ENCODE measurements around the gene DNAJC1. TPM values are rescaled to one million over a fixed set of nuclear protein-coding genes. Genes with fewer than 3 reads are reported as not detected.
A peak's percentile ranks its signal among the peaks of the same experiment; 100 is the strongest.

The DNAJC1 gene
- total and polyA plus RNA-seq, 2 of the 4 experiments (the other 2 are of a cell fraction): 12.7 to 13.3 TPM

DNA sequence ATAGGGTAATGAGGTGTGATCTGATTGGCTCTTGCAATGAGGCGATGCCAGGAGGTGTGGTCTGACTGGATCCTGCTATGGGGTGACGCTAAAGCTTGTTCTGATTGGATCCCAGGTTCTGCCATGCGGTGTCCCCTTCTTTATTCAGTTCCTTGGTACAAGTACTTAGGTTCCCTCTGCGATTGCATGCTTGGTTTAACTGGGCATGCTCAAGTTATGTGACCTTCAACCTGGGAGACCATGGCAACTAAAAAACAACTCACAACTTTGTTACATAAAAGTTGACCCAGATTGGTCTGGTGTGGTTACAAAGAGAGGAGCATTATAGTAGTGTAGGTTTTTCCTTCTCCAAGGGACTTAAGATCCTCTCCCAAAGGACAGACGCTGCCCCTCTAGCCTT, 49.5 kb upstream of the DNAJC1 start:
- Histone ChIP-seq H2AK9ac (replicated peaks; ENCODE audit: low read depth, low read length, poor library complexity) (no peak overlapping the region), H3K9me1 (ENCODE audit: insufficient read depth, low read length) (no peaks in the 10 kb centered on the region), H4K8ac (ENCODE audit: low read depth in 2 of 2, low read length in 2 of 2) (no peak overlapping the region), H3K18ac (ENCODE audit: low read depth, low read length) (no peak overlapping the region), H3K4me2 (ENCODE audit: low read depth, low read length) (no peak overlapping the region), H3K56ac (ENCODE audit: extremely low read depth, insufficient read depth, low read length) (no peak overlapping the region), H3K14ac (replicated peaks; ENCODE audit: low read depth, low read length) (no peak overlapping the region), H3K23ac (ENCODE audit: low read depth, low read length) (no peak overlapping the region), H2BK20ac (ENCODE audit: low read depth, low read length) (no peak overlapping the region), H2BK120ac (ENCODE audit: low read depth, low read length) (no peak overlapping the region), H4K20me1 (ENCODE audit: insufficient read depth, low read length) (no peaks in the 10 kb centered on the region), H3K36me3 (ENCODE audit: control insufficient read depth, insufficient read depth, low read length) (no peaks in the 10 kb centered on the region), H2AK5ac (ENCODE audit: low read depth, low read length) (no peak overlapping the region), H3K9ac (ENCODE audit: low read depth, low read length) (no peak overlapping the region), H2BK5ac (ENCODE audit: low read depth, low read length, poor library complexity, severe bottlenecking) (no peak overlapping the region), H3K27me3 (ENCODE audit: control insufficient read depth, insufficient read depth, low read length) (no peaks in the 10 kb centered on the region), H3K4me1 (ENCODE audit: control insufficient read depth, insufficient read depth, low read length) (no peaks in the 10 kb centered on the region), H3K9me3 (ENCODE audit: control insufficient read depth, insufficient read depth, low read length) (no peaks in the 10 kb centered on the region), H2AFZ (replicated peaks; ENCODE audit: low read length, poor library complexity) (peak overlapping the region; percentile 49), H3K4ac (ENCODE audit: low read depth, low read length) (no peak overlapping the region), H3K27ac (ENCODE audit: insufficient read depth, low read length) (no peak overlapping the region), H3K79me1 (ENCODE audit: low read depth in 1 of 2, low read length in 2 of 2) (no peaks in the 10 kb centered on the region), H2BK15ac (ENCODE audit: low read depth, low read length) (no peak overlapping the region), H4K5ac (ENCODE audit: low read depth, low read length) (no peak overlapping the region), H4K91ac (ENCODE audit: insufficient read depth, low read depth, low read length) (no peak overlapping the region), H3K4me3 (ENCODE audit: insufficient read depth, low read depth, low read length) (no peak overlapping the region)
- TF ChIP-seq NFE2L2 (IDR thresholded peaks at IDR 0.05; ENCODE audit: low read depth, low read length) (no peak), RFX5 (IDR thresholded peaks at IDR 0.05; ENCODE audit: low read depth, low read length) (no peak), MAFK (IDR thresholded peaks at IDR 0.05; ENCODE audit: low read depth, low read length) (no peak), FOS (IDR thresholded peaks at IDR 0.05; ENCODE audit: low read depth, low read length) (no peak), SMC3 (IDR thresholded peaks at IDR 0.05; ENCODE audit: low read depth, low read length) (no peak), MAZ (IDR thresholded peaks at IDR 0.05; ENCODE audit: borderline replicate concordance, low read depth, low read length) (no peak), CHD1 (IDR thresholded peaks at IDR 0.05; ENCODE audit: low read depth, low read length) (no peak), POLR2A (IDR thresholded peaks at IDR 0.05; ENCODE audit: low read depth, low read length) (no peak), RAD21 (IDR thresholded peaks at IDR 0.05; ENCODE audit: low read length) (no peak), MXI1 (IDR thresholded peaks at IDR 0.05; ENCODE audit: borderline replicate concordance, low read depth, low read length) (no peak), BHLHE40 (IDR thresholded peaks at IDR 0.05; ENCODE audit: low read depth, low read length) (no peak)
- TF ChIP-seq, protein P1, sequence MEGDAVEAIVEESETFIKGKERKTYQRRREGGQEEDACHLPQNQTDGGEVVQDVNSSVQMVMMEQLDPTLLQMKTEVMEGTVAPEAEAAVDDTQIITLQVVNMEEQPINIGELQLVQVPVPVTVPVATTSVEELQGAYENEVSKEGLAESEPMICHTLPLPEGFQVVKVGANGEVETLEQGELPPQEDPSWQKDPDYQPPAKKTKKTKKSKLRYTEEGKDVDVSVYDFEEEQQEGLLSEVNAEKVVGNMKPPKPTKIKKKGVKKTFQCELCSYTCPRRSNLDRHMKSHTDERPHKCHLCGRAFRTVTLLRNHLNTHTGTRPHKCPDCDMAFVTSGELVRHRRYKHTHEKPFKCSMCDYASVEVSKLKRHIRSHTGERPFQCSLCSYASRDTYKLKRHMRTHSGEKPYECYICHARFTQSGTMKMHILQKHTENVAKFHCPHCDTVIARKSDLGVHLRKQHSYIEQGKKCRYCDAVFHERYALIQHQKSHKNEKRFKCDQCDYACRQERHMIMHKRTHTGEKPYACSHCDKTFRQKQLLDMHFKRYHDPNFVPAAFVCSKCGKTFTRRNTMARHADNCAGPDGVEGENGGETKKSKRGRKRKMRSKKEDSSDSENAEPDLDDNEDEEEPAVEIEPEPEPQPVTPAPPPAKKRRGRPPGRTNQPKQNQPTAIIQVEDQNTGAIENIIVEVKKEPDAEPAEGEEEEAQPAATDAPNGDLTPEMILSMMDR (conservative IDR thresholded peaks at IDR 0.05; ENCODE audit: low read depth, low read length): no peak
- TF ChIP-seq, protein P2, sequence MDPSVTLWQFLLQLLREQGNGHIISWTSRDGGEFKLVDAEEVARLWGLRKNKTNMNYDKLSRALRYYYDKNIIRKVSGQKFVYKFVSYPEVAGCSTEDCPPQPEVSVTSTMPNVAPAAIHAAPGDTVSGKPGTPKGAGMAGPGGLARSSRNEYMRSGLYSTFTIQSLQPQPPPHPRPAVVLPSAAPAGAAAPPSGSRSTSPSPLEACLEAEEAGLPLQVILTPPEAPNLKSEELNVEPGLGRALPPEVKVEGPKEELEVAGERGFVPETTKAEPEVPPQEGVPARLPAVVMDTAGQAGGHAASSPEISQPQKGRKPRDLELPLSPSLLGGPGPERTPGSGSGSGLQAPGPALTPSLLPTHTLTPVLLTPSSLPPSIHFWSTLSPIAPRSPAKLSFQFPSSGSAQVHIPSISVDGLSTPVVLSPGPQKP (IDR thresholded peaks at IDR 0.05; ENCODE audit: borderline replicate concordance, low read depth, low read length): no peak
- TF ChIP-seq, protein P3, sequence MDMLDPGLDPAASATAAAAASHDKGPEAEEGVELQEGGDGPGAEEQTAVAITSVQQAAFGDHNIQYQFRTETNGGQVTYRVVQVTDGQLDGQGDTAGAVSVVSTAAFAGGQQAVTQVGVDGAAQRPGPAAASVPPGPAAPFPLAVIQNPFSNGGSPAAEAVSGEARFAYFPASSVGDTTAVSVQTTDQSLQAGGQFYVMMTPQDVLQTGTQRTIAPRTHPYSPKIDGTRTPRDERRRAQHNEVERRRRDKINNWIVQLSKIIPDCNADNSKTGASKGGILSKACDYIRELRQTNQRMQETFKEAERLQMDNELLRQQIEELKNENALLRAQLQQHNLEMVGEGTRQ (IDR thresholded peaks at IDR 0.05; ENCODE audit: low read depth, low read length): no peak
- WGBS, 2 experiments (ENCODE audit: extremely low coverage in 2 of 2, insufficient read length in 1 of 2): 72% methylated on average over 3 of the region's 5 CpGs; no CpG with 5 or more reads in 1 of the 2 experiments
- ChIA-PET POLR2A (ENCODE audit: unreplicated experiment) (no interaction called here), CTCF (interaction anchor here (0.5 kb wide), 1 partner anchor 307 kb away, joined by 3 read pairs; no protein-coding TSS in a partner anchor)
- dilution Hi-C loops (cut with HindIII; ENCODE audit: low sequenced_read_pairs, unreplicated experiment) (no loop called here), intact Hi-C loops (cut with micrococcal nuclease) (no loop called here), in situ Hi-C loops (cut with MboI; ENCODE audit: low sequenced_read_pairs) (no loop called here)
- no TSS peak for BruUV-seq (replicated peaks)
- DNase-seq: no peak
- ATAC-seq (ENCODE audit: low read depth): no peak

Data from IMR-90 (cell line).